HG02759 (cell line): ENCODE measurements around the gene GCN1.
"Not testable (repeated sequence)": the region's sequence is repeated elsewhere in the genome, so short reads cannot be mapped to it uniquely, and the experiment has no call there.

ENCODE experiments used
- ATAC-seq: cut with Tn5 transposase; IDR thresholded peaks from one replicate; pipeline ENCODE4 v1.9.1; 2021; ENCODE audit warnings: mild to moderate bottlenecking, moderate library complexity; ENCODE audit not compliant: unreplicated experiment

Gene GCN1

GRCh38 chr12:120215766-120216735 lies 21.5 kb upstream of the GCN1 start:
- ATAC-seq, result no peak

GRCh38 chr12:120215357-120215735 lies 20.8 kb upstream of the GCN1 start:
- no peak for ATAC-seq

GRCh38 chr12:120214626-120215356 lies 20.3 kb upstream of the GCN1 start:
- no peak for ATAC-seq

GRCh38 chr12:120213758-120214157 lies 19.2 kb upstream of the GCN1 start:
- no peak for ATAC-seq

- ATAC-seq, result not testable (repeated sequence)
These were observed 18.7 kb upstream of the GCN1 start for GRCh38 chr12:120213182-120213581.

- ATAC-seq, result no peak
These were observed 17.8 kb upstream of the GCN1 start for GRCh38 chr12:120212301-120212700.

GRCh38 chr12:120211904-120212283 lies 17.4 kb upstream of the GCN1 start:
- ATAC-seq, result no peak

- no peak for ATAC-seq
These were observed 16.9 kb upstream of the GCN1 start for GRCh38 chr12:120211243-120211903.

- no peak for ATAC-seq
These were observed 15.3 kb upstream of the GCN1 start for GRCh38 chr12:120209851-120210250.

GRCh38 chr12:120207227-120207626 lies 12.7 kb upstream of the GCN1 start:
- no peak for ATAC-seq

GRCh38 chr12:120206781-120207180 lies 12.3 kb upstream of the GCN1 start:
- not testable (repeated sequence) for ATAC-seq

- no peak for ATAC-seq
These were observed 11.7 kb upstream of the GCN1 start for GRCh38 chr12:120206228-120206627.

GRCh38 chr12:120204171-120204570 lies 9.7 kb upstream of the GCN1 start:
- ATAC-seq, result no peak

GRCh38 chr12:120200364-120200800 lies 5.9 kb upstream of the GCN1 start:
- no peak for ATAC-seq

GRCh38 chr12:120199595-120200306 lies 5.2 kb upstream of the GCN1 start:
- ATAC-seq, result no peak

GRCh38 chr12:120199025-120199424 lies 4.5 kb upstream of the GCN1 start:
- ATAC-seq, result no peak

- no peak for ATAC-seq
These were observed 3.0 kb upstream of the GCN1 start for GRCh38 chr12:120197542-120197887.

GRCh38 chr12:120196817-120197541 lies 2.5 kb upstream of the GCN1 start:
- not testable (repeated sequence) for ATAC-seq

- ATAC-seq, result no peak
These were observed 1.8 kb upstream of the GCN1 start for GRCh38 chr12:120196363-120196762.

GRCh38 chr12:120194226-120194533 lies 335 bp downstream of the GCN1 start:
- no peak for ATAC-seq
